ENCODE results near the gene FBXW4. TPM values are rescaled to one million over a fixed set of nuclear protein-coding genes. Genes with fewer than 3 reads are reported as not detected.

Gene FBXW4
- total and polyA plus RNA-seq, 10 of the 15 experiments (the other 5 are each of a cell fraction or from before 2014, with no cell fraction given), result 5.7 to 42.0 (median 27.5) TPM

DNA sequence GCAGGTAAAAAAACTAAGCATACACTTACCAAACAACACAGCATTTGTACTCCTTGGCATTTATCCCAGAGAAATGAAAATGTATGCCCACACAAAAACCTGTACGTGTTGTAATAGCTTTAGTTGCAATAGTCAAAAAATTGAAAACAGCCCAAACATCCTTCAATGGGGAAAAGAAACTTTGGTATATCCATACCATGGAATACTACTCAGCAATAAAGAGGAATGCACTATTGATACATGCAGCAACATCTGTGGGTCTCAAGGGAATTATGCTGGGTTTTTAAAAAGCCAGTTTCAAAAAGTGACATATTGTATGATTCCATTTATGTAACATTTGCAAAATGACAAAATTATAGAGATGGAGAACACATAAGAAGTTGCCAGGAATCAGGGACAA lies 71.4 kb downstream of the FBXW4 start:
- RAD21 ChIA-PET (ENCODE audit: unreplicated experiment), result no interaction called here
- Histone ChIP-seq H2AFZ (ENCODE audit: control insufficient read depth, low read depth, low read length) (no peak overlapping the region), H3K9me3 (replicated peaks; ENCODE audit: control insufficient read depth, insufficient read depth, low read length) (no peaks in the 10 kb centered on the region), H3K4me2 (ENCODE audit: control insufficient read depth, insufficient read depth) (no peak overlapping the region), H4K20me1 (ENCODE audit: control insufficient read depth, insufficient read depth) (no peaks in the 10 kb centered on the region), H3K27ac (ENCODE audit: control insufficient read depth, insufficient read depth) (no peak overlapping the region), H3K36me3 (ENCODE audit: control insufficient read depth in 2 of 2, insufficient read depth in 2 of 2, low read length in 1 of 2) (peaks cover 2 to 6% of the 10 kb centered on the region in 2 experiments; a peak in 2 of 4 replicates), H3K27me3 (replicated peaks in 1 of 2; ENCODE audit: control insufficient read depth in 2 of 2, insufficient read depth in 2 of 2, low read length in 1 of 2) (no peaks in the 10 kb centered on the region), H3K4me1 (ENCODE audit: control insufficient read depth, insufficient read depth, low read length) (peaks cover 1% of the 10 kb centered on the region; the same call in 1 of the 2 replicates), H3K4me3 (no peak overlapping the region), H3K9ac (ENCODE audit: control insufficient read depth, insufficient read depth, low read length) (no peak overlapping the region), H3K79me2 (ENCODE audit: control insufficient read depth, insufficient read depth, low read length) (no peaks in the 10 kb centered on the region)
- CTCF ChIA-PET, result interaction anchor here (0.6 kb wide), 2 partner anchors 159 to 195 kb away, joined by 3 read pairs; partner anchors contain the start of gene OGA
- WGBS (ENCODE audit: insufficient coverage, insufficient replicate concordance, low lambda C conversion rate, missing lambda C conversion rate), result 96% methylated on average over 1 of the region's 1 CpG
- BruUV-seq (replicated peaks), result no TSS peak
- intact Hi-C loops (cut with micrococcal nuclease; ENCODE audit: unreplicated experiment) (no loop called here), in situ Hi-C loops (cut with MboI) (no loop called here)
- FAIRE-seq (no peak), ATAC-seq (no peak), DNase-seq (ENCODE audit: low read depth, low spot score) (no peak)
- POLR2A ChIA-PET, result no interaction called here
- SMC1A ChIA-PET (ENCODE audit: uncharacterized antibody, unreplicated experiment), result interaction anchor here (0.7 kb wide), 2 partner anchors 78 to 188 kb away, joined by 3 read pairs; no protein-coding TSS in a partner anchor
- TF ChIP-seq RFX5 (IDR thresholded peaks at IDR 0.05; ENCODE audit: low read depth, low read length) (no peak), RBBP5 (conservative IDR thresholded peaks at IDR 0.05) (no peak), KAT2A (conservative IDR thresholded peaks at IDR 0.05; ENCODE audit: control insufficient read depth, low read depth, low read length) (no peak), GATAD2B (conservative IDR thresholded peaks at IDR 0.05; ENCODE audit: low read depth) (no peak), FOS (IDR thresholded peaks at IDR 0.05; ENCODE audit: borderline replicate concordance, extremely low read depth, insufficient read length) (no peak), MTA2 (IDR thresholded peaks at IDR 0.05; ENCODE audit: low read depth) (no peak)
- TF ChIP-seq, protein P1, sequence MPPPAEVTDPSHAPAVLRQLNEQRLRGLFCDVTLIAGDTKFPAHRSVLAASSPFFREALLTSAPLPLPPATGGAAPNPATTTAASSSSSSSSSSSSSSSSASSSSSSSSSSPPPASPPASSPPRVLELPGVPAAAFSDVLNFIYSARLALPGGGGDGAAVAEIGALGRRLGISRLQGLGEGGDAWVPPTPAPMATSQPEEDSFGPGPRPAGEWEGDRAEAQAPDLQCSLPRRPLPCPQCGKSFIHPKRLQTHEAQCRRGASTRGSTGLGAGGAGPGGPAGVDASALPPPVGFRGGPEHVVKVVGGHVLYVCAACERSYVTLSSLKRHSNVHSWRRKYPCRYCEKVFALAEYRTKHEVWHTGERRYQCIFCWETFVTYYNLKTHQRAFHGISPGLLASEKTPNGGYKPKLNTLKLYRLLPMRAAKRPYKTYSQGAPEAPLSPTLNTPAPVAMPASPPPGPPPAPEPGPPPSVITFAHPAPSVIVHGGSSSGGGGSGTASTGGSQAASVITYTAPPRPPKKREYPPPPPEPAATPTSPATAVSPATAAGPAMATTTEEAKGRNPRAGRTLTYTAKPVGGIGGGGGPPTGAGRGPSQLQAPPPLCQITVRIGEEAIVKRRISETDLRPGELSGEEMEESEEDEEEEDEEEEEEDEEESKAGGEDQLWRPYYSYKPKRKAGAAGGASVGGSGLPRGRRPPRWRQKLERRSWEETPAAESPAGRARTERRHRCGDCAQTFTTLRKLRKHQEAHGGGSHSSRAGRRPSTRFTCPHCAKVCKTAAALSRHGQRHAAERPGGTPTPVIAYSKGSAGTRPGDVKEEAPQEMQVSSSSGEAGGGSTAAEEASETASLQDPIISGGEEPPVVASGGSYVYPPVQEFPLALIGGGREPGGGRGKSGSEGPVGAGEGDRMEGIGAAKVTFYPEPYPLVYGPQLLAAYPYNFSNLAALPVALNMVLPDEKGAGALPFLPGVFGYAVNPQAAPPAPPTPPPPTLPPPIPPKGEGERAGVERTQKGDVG (CRISPR knock-in tag; IDR thresholded peaks at IDR 0.05), result no peak
- TF ChIP-seq, protein P2, sequence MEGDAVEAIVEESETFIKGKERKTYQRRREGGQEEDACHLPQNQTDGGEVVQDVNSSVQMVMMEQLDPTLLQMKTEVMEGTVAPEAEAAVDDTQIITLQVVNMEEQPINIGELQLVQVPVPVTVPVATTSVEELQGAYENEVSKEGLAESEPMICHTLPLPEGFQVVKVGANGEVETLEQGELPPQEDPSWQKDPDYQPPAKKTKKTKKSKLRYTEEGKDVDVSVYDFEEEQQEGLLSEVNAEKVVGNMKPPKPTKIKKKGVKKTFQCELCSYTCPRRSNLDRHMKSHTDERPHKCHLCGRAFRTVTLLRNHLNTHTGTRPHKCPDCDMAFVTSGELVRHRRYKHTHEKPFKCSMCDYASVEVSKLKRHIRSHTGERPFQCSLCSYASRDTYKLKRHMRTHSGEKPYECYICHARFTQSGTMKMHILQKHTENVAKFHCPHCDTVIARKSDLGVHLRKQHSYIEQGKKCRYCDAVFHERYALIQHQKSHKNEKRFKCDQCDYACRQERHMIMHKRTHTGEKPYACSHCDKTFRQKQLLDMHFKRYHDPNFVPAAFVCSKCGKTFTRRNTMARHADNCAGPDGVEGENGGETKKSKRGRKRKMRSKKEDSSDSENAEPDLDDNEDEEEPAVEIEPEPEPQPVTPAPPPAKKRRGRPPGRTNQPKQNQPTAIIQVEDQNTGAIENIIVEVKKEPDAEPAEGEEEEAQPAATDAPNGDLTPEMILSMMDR (IDR thresholded peaks at IDR 0.05 in 2 of 3, conservative IDR thresholded peaks at IDR 0.05 in 1 of 3; ENCODE audit: control insufficient read depth in 2 of 3, extremely low read depth in 1 of 3, insufficient read depth in 1 of 3, low read depth in 3 of 3, low read length in 3 of 3), result no peak
- TF ChIP-seq, protein P3, sequence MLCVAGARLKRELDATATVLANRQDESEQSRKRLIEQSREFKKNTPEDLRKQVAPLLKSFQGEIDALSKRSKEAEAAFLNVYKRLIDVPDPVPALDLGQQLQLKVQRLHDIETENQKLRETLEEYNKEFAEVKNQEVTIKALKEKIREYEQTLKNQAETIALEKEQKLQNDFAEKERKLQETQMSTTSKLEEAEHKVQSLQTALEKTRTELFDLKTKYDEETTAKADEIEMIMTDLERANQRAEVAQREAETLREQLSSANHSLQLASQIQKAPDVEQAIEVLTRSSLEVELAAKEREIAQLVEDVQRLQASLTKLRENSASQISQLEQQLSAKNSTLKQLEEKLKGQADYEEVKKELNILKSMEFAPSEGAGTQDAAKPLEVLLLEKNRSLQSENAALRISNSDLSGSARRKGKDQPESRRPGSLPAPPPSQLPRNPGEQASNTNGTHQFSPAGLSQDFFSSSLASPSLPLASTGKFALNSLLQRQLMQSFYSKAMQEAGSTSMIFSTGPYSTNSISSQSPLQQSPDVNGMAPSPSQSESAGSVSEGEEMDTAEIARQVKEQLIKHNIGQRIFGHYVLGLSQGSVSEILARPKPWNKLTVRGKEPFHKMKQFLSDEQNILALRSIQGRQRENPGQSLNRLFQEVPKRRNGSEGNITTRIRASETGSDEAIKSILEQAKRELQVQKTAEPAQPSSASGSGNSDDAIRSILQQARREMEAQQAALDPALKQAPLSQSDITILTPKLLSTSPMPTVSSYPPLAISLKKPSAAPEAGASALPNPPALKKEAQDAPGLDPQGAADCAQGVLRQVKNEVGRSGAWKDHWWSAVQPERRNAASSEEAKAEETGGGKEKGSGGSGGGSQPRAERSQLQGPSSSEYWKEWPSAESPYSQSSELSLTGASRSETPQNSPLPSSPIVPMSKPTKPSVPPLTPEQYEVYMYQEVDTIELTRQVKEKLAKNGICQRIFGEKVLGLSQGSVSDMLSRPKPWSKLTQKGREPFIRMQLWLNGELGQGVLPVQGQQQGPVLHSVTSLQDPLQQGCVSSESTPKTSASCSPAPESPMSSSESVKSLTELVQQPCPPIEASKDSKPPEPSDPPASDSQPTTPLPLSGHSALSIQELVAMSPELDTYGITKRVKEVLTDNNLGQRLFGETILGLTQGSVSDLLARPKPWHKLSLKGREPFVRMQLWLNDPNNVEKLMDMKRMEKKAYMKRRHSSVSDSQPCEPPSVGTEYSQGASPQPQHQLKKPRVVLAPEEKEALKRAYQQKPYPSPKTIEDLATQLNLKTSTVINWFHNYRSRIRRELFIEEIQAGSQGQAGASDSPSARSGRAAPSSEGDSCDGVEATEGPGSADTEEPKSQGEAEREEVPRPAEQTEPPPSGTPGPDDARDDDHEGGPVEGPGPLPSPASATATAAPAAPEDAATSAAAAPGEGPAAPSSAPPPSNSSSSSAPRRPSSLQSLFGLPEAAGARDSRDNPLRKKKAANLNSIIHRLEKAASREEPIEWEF (IDR thresholded peaks at IDR 0.05; ENCODE audit: insufficient replicate concordance, low read depth, low read length), result no peak
- TF ChIP-seq, protein P4, sequence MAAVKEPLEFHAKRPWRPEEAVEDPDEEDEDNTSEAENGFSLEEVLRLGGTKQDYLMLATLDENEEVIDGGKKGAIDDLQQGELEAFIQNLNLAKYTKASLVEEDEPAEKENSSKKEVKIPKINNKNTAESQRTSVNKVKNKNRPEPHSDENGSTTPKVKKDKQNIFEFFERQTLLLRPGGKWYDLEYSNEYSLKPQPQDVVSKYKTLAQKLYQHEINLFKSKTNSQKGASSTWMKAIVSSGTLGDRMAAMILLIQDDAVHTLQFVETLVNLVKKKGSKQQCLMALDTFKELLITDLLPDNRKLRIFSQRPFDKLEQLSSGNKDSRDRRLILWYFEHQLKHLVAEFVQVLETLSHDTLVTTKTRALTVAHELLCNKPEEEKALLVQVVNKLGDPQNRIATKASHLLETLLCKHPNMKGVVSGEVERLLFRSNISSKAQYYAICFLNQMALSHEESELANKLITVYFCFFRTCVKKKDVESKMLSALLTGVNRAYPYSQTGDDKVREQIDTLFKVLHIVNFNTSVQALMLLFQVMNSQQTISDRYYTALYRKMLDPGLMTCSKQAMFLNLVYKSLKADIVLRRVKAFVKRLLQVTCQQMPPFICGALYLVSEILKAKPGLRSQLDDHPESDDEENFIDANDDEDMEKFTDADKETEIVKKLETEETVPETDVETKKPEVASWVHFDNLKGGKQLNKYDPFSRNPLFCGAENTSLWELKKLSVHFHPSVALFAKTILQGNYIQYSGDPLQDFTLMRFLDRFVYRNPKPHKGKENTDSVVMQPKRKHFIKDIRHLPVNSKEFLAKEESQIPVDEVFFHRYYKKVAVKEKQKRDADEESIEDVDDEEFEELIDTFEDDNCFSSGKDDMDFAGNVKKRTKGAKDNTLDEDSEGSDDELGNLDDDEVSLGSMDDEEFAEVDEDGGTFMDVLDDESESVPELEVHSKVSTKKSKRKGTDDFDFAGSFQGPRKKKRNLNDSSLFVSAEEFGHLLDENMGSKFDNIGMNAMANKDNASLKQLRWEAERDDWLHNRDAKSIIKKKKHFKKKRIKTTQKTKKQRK (IDR thresholded peaks at IDR 0.05; ENCODE audit: low read depth, low read length), result no peak

All from GM12878 (cell line).